Measurements from ENCODE around the gene TRIM8. TPM values are rescaled to one million over a fixed set of nuclear protein-coding genes. Genes with fewer than 3 reads are reported as not detected.

Gene TRIM8
- total and polyA plus RNA-seq, 9 donors, result 48.5 to 120 (median 84.3) TPM

- peak; percentile 83 to 93 (median 86) for DNase-seq
- Histone ChIP-seq H3K4me3 (peak overlapping the region; percentile 69), H3K27me3 (no peaks in the 10 kb centered on the region), H3K36me3 (no peaks in the 10 kb centered on the region), H3K9me3 (no peaks in the 10 kb centered on the region), H3K4me1 (ENCODE audit: insufficient read depth) (peaks cover 28% of the 10 kb centered on the region), H3K27ac (peak overlapping the region; percentile 91 to 98)
- peak; percentile 9 for TF ChIP-seq EP300 (IDR thresholded peaks at IDR 0.05)
- peak; percentile 87 for TF ChIP-seq POLR2A (IDR thresholded peaks at IDR 0.05)
- no peak for TF ChIP-seq CTCF (IDR thresholded peaks at IDR 0.05)
- intact Hi-C loops (cut with DNase I), result loop anchor here in 3 of 4 donors (2.0 to 10.0 kb wide), 3 partner anchors 66 to 69 kb away; partner anchors contain the start of genes ARL3 (in 3 of the 3) and SFXN2 (in 3 of the 3)
- WGBS, 3 donors, result 0 to 1% (median 0%) methylated on average over 28 to 29 of the region's 29 CpGs
Observed at GRCh38 chr10:102645741-102646609, 1.7 kb downstream of the TRIM8 start.

GRCh38 chr10:102646610-102647442 lies 2.5 kb downstream of the TRIM8 start:
- H3K36me3 ChIP-seq, result no peaks in the 10 kb centered on the region
- intact Hi-C loops (cut with DNase I), result loop anchor here in 2 of 4 donors (5.0 to 10.0 kb wide), 2 partner anchors 65 to 68 kb away; partner anchors contain the start of genes ARL3 (in 2 of the 2) and SFXN2 (in 2 of the 2)
- peak overlapping the region; percentile 91 to 98 for H3K27ac ChIP-seq
- H3K4me1 ChIP-seq (ENCODE audit: insufficient read depth), result peaks cover 31% of the 10 kb centered on the region
- no peak for TF ChIP-seq EP300 (IDR thresholded peaks at IDR 0.05)
- peak in 1 of 3 donors; percentile 8 for TF ChIP-seq CTCF (IDR thresholded peaks at IDR 0.05)
- H3K4me3 ChIP-seq, result peak overlapping the region; percentile 69
- peak in 3 of 5 donors; percentile 54 to 65 (median 56) for DNase-seq
- no peaks in the 10 kb centered on the region for H3K9me3 ChIP-seq
- 12 to 15% (median 12%) methylated on average over 18 of the region's 18 CpGs for WGBS, 3 donors
- no peaks in the 10 kb centered on the region for H3K27me3 ChIP-seq

- intact Hi-C loops (cut with DNase I), result loop anchor here in 2 of 4 donors (5.0 to 10.0 kb wide), 2 partner anchors 65 to 67 kb away; partner anchors contain the start of genes ARL3 (in 2 of the 2) and SFXN2 (in 2 of the 2)
- TF ChIP-seq POLR2A (IDR thresholded peaks at IDR 0.05) (no peak), EP300 (IDR thresholded peaks at IDR 0.05) (no peak), CTCF (IDR thresholded peaks at IDR 0.05) (no peak)
- no peaks in the 10 kb centered on the region for H3K36me3 ChIP-seq
- H3K4me3 ChIP-seq, result peak overlapping the region; percentile 69
- no peaks in the 10 kb centered on the region for H3K27me3 ChIP-seq
- H3K4me1 ChIP-seq (ENCODE audit: insufficient read depth), result peaks cover 31% of the 10 kb centered on the region
- no peaks in the 10 kb centered on the region for H3K9me3 ChIP-seq
- H3K27ac ChIP-seq, result peak overlapping the region in 1 of 2 donors; percentile 2
- 46 to 53% (median 49%) methylated on average over 7 of the region's 7 CpGs for WGBS, 3 donors
- DNase-seq, result no peak
Observed at GRCh38 chr10:102647443-102648268, 3.4 kb downstream of the TRIM8 start.

Data from ovary (tissue), 9 donors.